HG03159 (cell line): Measurements from ENCODE around the gene CDA.

Experiments
- ATAC-seq: cut with Tn5 transposase; IDR thresholded peaks from one replicate; pipeline ENCODE4 v1.9.1; 2021; ENCODE audit warnings: mild to moderate bottlenecking, moderate library complexity; ENCODE audit not compliant: unreplicated experiment

The CDA gene

GRCh38 chr1:20615946-20616846, 27.3 kb downstream of the CDA start:
- ATAC-seq, result no peak

- ATAC-seq, result no peak
Observed at GRCh38 chr1:20616847-20617487, 28.1 kb downstream of the CDA start.

- ATAC-seq, result no peak
Observed at GRCh38 chr1:20618550-20618949, 29.7 kb downstream of the CDA start.

DNA sequence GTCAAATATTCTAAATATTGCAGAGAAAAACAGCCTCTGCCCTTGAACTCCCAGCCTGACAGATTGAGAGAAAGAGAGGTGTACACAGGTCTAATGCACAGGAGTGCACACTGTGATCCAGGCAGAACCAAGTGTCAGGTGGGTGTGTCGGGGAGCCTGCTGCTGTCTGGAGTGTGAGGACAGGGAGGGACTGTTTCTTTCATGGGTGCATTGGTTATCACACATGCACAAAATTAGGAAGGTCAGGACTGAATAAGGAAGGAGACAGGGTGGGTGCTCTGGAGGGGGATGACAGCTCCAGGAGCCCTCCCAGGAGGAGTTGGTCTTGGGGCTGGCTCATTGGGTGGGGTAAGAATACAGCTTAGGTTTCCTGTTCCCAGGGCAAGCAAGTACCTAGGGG, 31.1 kb downstream of the CDA start:
- no peak for ATAC-seq

DNA sequence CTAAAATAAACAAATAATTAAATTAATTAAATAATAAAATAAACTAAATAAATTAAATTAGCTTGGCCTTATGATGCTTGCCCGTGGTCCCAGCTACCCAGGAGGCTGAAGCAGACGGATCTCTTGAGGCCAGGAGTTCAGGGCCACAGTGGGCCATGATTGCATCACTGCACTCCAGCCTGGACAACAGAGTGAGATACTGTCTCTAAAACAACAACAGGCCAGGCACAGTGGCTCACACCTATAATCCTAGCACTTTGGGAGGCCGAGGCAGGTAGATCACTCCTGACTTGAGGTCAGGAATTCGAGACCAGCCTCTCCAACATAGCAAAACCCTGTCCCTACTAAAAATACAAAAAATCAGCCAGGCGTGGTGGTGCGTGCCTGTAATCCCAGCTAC, 32.1 kb downstream of the CDA start:
- no peak for ATAC-seq

- no peak for ATAC-seq
Observed at GRCh38 chr1:20624709-20625108, 35.8 kb downstream of the CDA start.

DNA sequence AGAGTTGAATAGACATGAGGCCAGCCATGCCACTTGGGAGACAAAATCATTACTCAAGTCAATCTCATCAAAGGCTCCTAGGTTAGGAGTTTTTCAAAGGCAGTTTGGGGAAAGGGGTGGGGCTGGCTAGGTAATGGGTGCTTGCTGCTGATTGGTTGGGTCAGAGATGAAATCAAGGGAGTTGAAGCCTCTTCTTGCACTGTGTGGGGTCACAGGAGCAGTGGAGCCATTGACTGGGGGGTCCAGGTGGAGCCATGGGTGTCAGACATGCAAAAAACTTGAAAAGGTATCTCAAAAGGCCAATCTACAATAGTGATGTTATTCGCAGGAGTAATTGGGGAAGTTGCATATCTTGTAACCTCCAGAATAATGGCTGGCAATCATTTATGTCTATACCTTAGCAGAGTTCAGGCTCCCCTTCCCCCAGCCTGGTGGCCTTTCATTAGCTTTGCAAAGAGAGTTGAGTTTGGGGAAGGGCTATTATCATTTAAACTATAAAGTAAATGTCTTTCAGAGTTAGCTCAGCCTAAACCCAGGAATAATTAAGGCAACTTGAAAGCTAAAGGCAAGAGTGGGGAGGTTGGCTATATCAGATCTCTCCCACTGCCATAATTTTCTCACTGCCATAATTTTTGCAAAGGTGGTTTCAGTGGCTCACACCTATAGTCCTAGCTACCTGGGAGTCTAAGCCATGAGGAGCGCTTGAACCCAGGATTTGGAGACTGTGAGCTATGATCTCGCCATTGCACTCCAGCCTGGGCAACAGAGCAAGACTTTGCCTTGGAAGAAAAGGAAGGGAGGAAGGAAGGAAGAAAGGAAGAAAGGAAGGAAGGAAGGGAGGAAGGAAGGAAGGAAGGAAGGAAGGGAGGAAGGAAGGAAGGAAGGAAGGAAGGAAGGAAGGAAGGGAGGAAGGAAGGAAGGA, 36.5 kb downstream of the CDA start:
- no peak for ATAC-seq

DNA sequence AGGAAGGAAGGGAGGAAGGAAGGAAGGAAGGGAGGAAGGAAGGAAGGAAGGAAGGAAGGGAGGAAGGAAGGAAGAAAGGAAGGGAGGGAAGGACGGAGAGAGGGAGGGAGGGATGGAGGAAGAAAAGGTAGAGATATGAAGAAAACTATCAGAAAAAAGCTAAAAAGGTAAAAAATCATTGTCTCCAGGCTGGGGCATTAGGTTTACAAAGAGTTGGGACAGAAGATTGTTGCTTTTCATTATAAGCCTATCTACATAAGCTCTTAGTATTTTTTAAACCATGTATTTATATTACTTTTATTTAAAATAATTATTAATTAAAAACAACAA, 37.2 kb downstream of the CDA start:
- ATAC-seq, result no peak

- no peak for ATAC-seq
Observed at GRCh38 chr1:20626524-20626923, 37.6 kb downstream of the CDA start.

- no peak for ATAC-seq
Observed at GRCh38 chr1:20630729-20631128, 41.8 kb downstream of the CDA start.

DNA sequence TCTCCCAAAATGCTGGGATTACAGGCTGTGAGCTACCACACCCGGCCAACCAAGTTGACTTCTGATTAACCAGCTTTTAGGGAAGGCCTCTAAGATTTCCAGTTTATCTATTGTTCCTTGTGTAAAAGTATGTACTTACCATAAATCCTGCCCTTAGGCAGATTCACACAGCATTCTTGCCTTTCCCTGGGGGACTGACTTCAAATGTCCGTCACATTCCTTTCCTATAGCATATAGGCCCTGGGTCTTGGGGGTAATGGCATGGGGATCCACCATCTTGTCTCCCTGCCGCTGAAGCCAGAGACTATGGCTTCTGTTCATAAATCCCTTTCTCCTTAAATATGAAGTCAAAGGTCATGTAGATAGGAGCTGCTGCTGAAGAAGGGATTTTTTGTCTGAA, 43.5 kb downstream of the CDA start:
- no peak for ATAC-seq

DNA sequence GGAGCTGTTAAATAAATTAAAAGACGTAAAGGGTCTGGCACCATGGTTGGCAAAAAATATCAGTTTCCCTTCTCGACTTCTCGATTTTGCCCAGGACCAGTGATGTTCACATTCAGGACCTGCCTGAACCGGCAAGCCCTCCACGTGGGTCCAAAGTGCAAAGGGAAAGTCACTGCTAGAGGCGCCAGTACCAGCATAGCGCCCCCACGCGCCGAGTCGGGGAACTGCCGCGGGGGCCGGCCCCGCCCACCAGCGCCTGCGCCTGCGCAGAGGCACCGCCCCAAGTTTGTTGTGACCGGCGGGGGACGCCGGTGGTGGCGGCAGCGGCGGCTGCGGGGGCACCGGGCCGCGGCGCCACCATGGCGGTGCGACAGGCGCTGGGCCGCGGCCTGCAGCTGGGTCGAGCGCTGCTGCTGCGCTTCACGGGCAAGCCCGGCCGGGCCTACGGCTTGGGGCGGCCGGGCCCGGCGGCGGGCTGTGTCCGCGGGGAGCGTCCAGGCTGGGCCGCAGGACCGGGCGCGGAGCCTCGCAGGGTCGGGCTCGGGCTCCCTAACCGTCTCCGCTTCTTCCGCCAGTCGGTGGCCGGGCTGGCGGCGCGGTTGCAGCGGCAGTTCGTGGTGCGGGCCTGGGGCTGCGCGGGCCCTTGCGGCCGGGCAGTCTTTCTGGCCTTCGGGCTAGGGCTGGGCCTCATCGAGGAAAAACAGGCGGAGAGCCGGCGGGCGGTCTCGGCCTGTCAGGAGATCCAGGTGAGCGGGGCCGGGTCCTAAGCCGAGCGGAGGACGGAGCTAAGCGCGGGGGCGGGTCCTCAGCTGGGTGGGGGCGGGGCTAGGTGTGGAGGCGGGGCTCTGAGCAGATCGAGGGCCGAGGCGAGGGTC, 44.5 kb downstream of the CDA start, which contains the start of gene PINK1:
Gene PINK1 (plus strand): TSS at position 269 of the 875 bp plus-strand sequence. CDS start 91 bp downstream, at position 360.
- peak; percentile 51 for ATAC-seq

DNA sequence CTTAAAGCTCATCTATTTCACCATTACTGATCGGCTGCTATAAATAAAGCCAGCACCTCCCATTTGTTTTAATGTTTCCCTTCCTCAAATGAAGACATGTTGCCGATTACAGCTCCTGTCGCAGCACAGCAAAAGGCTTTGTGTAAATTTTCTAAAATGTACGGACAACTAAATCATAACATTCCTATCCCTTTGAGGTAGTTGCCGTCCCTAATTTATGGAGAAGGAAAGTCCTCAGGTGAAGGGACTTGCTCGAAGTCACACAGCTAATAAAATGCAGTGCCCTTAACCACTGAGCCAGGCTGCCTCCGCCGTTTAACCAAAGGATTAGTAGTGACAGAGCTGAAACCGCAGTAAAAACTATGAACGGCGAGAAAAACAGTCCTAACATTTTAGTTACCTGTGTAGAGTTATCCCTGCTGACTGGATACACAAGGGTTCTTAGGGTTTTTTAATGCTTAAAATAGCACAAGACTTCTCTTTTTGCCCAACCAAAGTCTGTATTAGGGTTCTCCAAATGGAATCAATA, 45.2 kb downstream of the CDA start:
- no peak for ATAC-seq

DNA sequence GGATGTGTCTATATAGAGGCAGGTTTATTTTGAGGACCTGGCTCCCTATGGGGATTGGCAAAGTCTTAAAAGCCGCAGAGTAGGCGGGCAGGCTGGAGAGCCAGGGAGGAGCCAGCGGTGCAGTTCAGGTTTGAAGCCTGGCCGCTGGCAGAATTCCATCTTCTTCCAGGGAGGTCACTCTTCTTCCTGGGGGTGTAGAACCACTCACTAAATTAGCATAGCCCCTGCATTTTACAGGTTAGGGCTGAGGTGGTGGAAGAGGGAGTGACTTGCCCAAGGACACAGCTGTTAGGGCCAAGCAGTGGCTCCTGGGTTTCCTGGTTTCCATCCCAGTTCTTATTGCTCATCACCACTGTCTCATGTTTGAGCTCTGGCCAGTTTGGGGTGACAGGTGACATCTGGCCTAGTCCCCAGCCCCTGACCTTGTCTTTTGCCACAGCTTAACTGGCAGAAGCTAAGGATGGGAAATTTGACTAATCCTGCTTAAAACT, 45.7 kb downstream of the CDA start:
- ATAC-seq, result no peak

GRCh38 chr1:20636785-20637347, 48.0 kb downstream of the CDA start:
- no peak for ATAC-seq

DNA sequence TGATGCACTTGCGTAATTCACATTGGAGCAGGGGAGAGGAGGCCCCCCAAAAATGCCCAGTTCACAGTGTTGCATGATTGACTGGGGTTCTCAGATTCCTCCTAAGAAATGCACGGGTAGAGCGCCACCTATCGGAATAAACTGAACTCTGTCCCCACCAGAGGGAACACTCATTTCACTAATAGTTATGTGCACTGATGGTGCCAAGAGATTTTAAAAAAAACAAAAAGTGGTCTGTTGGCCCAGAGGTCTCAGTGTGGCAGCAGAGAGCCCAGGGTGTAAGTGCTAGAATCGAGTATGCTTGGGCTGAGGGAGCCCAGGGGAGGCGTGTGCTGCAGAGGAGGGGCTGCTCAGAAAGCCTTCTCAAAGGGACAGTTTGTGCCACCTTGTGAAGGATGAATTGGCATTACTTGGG, 51.3 kb downstream of the CDA start:
- ATAC-seq, result no peak

DNA sequence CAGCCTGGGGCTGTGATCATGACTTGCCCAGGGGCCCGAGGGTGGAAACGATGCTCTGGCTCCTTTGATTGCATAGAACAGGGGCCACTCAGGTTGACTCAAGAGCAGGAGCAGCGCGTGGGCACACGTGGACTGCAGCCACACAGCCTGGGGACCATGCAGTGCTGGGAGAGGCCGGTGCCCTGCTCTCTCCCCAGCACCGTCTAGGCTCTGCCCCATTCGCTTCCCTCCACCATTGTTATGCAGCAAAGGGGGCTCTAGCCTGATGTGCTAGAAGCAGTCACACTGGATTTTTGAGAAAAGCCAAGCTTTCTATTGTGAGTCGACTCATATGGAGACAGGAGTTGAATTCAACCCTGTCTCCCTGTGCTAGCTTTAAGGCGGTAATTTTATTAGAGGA, 53.1 kb downstream of the CDA start:
- ATAC-seq, result no peak

DNA sequence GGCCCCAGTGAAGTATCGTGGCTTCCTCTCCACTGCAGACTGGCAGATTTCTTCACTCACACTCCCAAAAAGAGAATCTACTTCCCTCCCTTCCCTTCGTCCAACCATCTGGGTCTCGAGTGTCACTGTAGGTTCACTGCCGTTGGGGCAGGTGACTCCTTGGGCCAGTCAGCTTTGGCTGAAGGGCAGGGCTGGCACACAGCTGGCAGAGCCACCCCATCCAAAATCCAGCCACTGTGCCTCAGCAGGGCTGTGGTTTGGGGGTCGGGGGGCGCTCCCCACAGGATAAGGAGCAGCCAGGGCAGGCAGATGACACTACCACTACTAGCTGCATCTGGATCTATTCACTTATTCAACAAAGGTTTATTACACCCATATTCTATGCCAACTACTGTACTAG, 54.2 kb downstream of the CDA start:
- ATAC-seq, result no peak

GRCh38 chr1:20644416-20644815, 55.5 kb downstream of the CDA start:
- no peak for ATAC-seq

- ATAC-seq, result no peak
Observed at GRCh38 chr1:20645414-20645813, 56.5 kb downstream of the CDA start.
